DOHH2 (cell line): ENCODE data around the gene HSDL1.

Experiments used
- H3F3A ChIP-seq: fragments of 200-600 bp; sonication (generic), shearing (Covaris generic); 2 replicates; pipeline ENCODE4 v1.6.0; 2016; ENCODE audit warnings: antibody characterized with exemption, mild to moderate bottlenecking; ENCODE audit not compliant: control insufficient read depth, insufficient read depth
- H3K27ac ChIP-seq: fragments of 200-600 bp; sonication (generic); 2 replicates; pipeline ENCODE4 v1.5.1; 2014; ENCODE audit warnings: low read depth, mild to moderate bottlenecking, low read length, moderate library complexity
- H3K27me3 ChIP-seq: fragments of 200-600 bp; sonication (generic); 2 replicates; pipeline ENCODE4 v1.6.1; 2014; ENCODE audit warnings: mild to moderate bottlenecking, low read length, mixed read lengths; ENCODE audit not compliant: control insufficient read depth
- H3K36me3 ChIP-seq: fragments of 200-600 bp; sonication (generic); 2 replicates; pipeline ENCODE4 v1.6.1; 2014; ENCODE audit warnings: mild to moderate bottlenecking, low read length, moderate library complexity, mixed read lengths; ENCODE audit not compliant: control insufficient read depth
- H3K4me1 ChIP-seq: fragments of 200-600 bp; sonication (generic); 2 replicates; pipeline ENCODE4 v1.6.1; 2014; ENCODE audit warnings: mild to moderate bottlenecking, low read length, mixed read lengths; ENCODE audit not compliant: control insufficient read depth
- H3K4me2 ChIP-seq: fragments of 200-600 bp; sonication (generic); 2 replicates; pipeline ENCODE4 v1.6.0; 2014; ENCODE audit warnings: mild to moderate bottlenecking, low read length, moderate library complexity
- H3K4me3 ChIP-seq: fragments of 200-600 bp; sonication (generic); 2 replicates; pipeline ENCODE4 v1.5.1; 2014; ENCODE audit warnings: mild to moderate bottlenecking, low read length, mixed read lengths
- H3K79me2 ChIP-seq: fragments of 200-600 bp; sonication (generic); 2 replicates; pipeline ENCODE4 v1.6.1; 2014; ENCODE audit warnings: mild to moderate bottlenecking, low read length, mixed read lengths; ENCODE audit not compliant: control insufficient read depth
- H3K9me2 ChIP-seq: fragments of 200-600 bp; sonication (generic); replicated peaks from 2 replicates; pipeline ENCODE4 v1.6.1; 2014; ENCODE audit warnings: mild to moderate bottlenecking, low read length, mixed read lengths; ENCODE audit not compliant: control insufficient read depth
- H3K9me3 ChIP-seq: fragments of 200-600 bp; sonication (generic); 2 replicates; pipeline ENCODE4 v1.6.1; 2014; ENCODE audit warnings: antibody characterized with exemption, low read length, mixed read lengths; ENCODE audit not compliant: control insufficient read depth, insufficient read depth
- H4K20me1 ChIP-seq: fragments of 200-600 bp; sonication (generic); 2 replicates; pipeline ENCODE4 v1.6.0; 2014; ENCODE audit warnings: low read depth, mild to moderate bottlenecking, antibody characterized with exemption, low read length, moderate library complexity; ENCODE audit not compliant: control insufficient read depth, insufficient read depth
- EZH2phosphoT487 ChIP-seq: fragments of 200-600 bp; sonication (generic); IDR thresholded peaks from 2 replicates; pipeline ENCODE4 v1.6.1; 2017; ENCODE audit warnings: borderline replicate concordance, mild to moderate bottlenecking, antibody characterized with exemption, low read length, moderate library complexity, mixed read lengths
- TF ChIP-seq, protein P1 (sequence below): fragments of 200-600 bp; sonication (generic); IDR thresholded peaks from one replicate; pipeline ENCODE4 v1.5.1; 2014; ENCODE audit warnings: antibody characterized with exemption, mild to moderate bottlenecking, low read depth, low read length; ENCODE audit not compliant: poor library complexity, severe bottlenecking

The HSDL1 gene

GRCh38 chr16:84138500-84138823 is 6.5 kb downstream of the HSDL1 start:
- H3K4me3 ChIP-seq, result no peak overlapping the region
- H3K27ac ChIP-seq, result no peak overlapping the region
- no peak overlapping the region for H3K4me2 ChIP-seq
- TF ChIP-seq EZH2phosphoT487, result no peak
- TF ChIP-seq, protein P1, sequence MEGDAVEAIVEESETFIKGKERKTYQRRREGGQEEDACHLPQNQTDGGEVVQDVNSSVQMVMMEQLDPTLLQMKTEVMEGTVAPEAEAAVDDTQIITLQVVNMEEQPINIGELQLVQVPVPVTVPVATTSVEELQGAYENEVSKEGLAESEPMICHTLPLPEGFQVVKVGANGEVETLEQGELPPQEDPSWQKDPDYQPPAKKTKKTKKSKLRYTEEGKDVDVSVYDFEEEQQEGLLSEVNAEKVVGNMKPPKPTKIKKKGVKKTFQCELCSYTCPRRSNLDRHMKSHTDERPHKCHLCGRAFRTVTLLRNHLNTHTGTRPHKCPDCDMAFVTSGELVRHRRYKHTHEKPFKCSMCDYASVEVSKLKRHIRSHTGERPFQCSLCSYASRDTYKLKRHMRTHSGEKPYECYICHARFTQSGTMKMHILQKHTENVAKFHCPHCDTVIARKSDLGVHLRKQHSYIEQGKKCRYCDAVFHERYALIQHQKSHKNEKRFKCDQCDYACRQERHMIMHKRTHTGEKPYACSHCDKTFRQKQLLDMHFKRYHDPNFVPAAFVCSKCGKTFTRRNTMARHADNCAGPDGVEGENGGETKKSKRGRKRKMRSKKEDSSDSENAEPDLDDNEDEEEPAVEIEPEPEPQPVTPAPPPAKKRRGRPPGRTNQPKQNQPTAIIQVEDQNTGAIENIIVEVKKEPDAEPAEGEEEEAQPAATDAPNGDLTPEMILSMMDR, result no peak
- no peaks in the 10 kb centered on the region for H3K27me3 ChIP-seq
- peaks cover 10% of the 10 kb centered on the region for H3K4me1 ChIP-seq
- no peaks in the 10 kb centered on the region for H3K9me3 ChIP-seq
- no peaks in the 10 kb centered on the region for H3K9me2 ChIP-seq
- peaks cover 4% of the 10 kb centered on the region; the same call in 1 of the 2 replicates for H4K20me1 ChIP-seq
- no peaks in the 10 kb centered on the region for H3K36me3 ChIP-seq
- H3F3A ChIP-seq, result no peaks in the 10 kb centered on the region
- H3K79me2 ChIP-seq, result peaks cover 51% of the 10 kb centered on the region

DNA sequence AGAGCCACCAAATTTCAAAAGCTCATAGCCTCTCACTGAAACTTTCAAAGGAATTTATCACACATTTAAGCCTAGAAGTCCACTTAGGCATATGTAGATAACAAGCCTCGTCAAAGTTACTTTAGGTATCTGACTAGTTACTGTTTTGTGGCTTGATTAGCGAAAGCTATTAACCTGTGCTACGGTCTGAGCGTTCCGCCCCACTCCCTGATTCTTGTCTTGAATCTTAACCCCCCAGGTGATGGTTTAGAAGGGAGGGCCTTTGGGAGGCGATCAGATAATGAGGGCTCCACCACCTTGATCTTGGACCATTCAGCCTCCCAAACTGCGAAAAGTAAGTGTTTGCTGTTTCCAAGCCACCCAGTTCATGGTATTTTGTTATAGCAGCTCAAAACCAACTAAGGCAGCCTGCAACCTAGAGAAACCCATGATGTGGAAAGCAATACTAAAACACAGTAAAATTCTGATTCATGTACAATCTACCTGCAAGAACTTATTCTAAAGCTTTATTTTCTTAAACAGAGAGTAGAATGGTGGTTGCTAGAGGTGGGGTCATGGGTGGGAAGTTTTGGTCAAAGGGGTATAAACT is 7.1 kb downstream of the HSDL1 start:
- H3K27ac ChIP-seq, result no peak overlapping the region

GRCh38 chr16:84137287-84137686 is 7.7 kb downstream of the HSDL1 start:
- Histone ChIP-seq H3K4me2 (no peak overlapping the region), H3K4me3 (no peak overlapping the region), H3K9me2 (no peaks in the 10 kb centered on the region), H3F3A (no peaks in the 10 kb centered on the region), H3K4me1 (peaks cover 20% of the 10 kb centered on the region), H3K79me2 (peaks cover 43% of the 10 kb centered on the region), H3K27me3 (no peaks in the 10 kb centered on the region), H3K9me3 (no peaks in the 10 kb centered on the region), H4K20me1 (no peaks in the 10 kb centered on the region), H3K27ac (no peak overlapping the region), H3K36me3 (0 out of 2 replicates have a peak, but pooled peaks cover 3% of the 10 kb centered on the region)
- TF ChIP-seq EZH2phosphoT487, result no peak
- TF ChIP-seq, protein P1, result no peak

More for the DNA sequence above, 7.1 kb downstream of the HSDL1 start:
- Histone ChIP-seq H3K9me2 (no peaks in the 10 kb centered on the region), H4K20me1 (no peaks in the 10 kb centered on the region), H3K4me2 (no peak overlapping the region), H3K27me3 (no peaks in the 10 kb centered on the region), H3K4me1 (peaks cover 14% of the 10 kb centered on the region), H3K79me2 (peaks cover 45% of the 10 kb centered on the region), H3K36me3 (no peaks in the 10 kb centered on the region), H3F3A (no peaks in the 10 kb centered on the region), H3K9me3 (no peaks in the 10 kb centered on the region), H3K4me3 (no peak overlapping the region)
- TF ChIP-seq, protein P1, result no peak
- no peak for TF ChIP-seq EZH2phosphoT487
